ENCODE results near the gene SP4. TPM values are rescaled to one million over a fixed set of nuclear protein-coding genes. Genes with fewer than 3 reads are reported as not detected.

The SP4 gene
- total and polyA plus RNA-seq, 2 experiments from 2014 or later: 11.9 to 41.6 TPM

GRCh38 chr7:21508538-21508937 lies 80.7 kb downstream of the SP4 start:
- H3K4me1 Mint-ChIP-seq: peaks cover 6% of the 10 kb centered on the region
- Histone ChIP-seq H3K27ac (ENCODE audit: low read depth) (no peak overlapping the region), H3K9me2 (ENCODE audit: insufficient read depth) (no peaks in the 10 kb centered on the region), H4K20me1 (replicated peaks; ENCODE audit: insufficient read depth) (0 out of 2 replicates have a peak, but pooled peaks cover 3% of the 10 kb centered on the region), H3K79me2 (replicated peaks; ENCODE audit: insufficient read depth) (0 out of 2 replicates have a peak, but pooled peaks cover 8% of the 10 kb centered on the region), H3K4me3 (no peak overlapping the region), H3K27me3 (ENCODE audit: insufficient read depth) (no peaks in the 10 kb centered on the region), H2AFZ (no peak overlapping the region), H3K4me1 (ENCODE audit: insufficient read depth) (peaks cover 8% of the 10 kb centered on the region; the same call in 1 of the 2 replicates), H3K4me2 (no peak overlapping the region), H3K36me3 (ENCODE audit: insufficient read depth) (peaks cover 8% of the 10 kb centered on the region; the same call in 1 of the 2 replicates), H3F3A (replicated peaks; ENCODE audit: low read depth) (no peaks in the 10 kb centered on the region)
- ATAC-seq (no peak), DNase-seq (ENCODE audit: low spot score) (no peak)
- H3K36me3 Mint-ChIP-seq (ENCODE audit: low read depth): peaks cover 61% of the 10 kb centered on the region
- H3K27me3 Mint-ChIP-seq (ENCODE audit: insufficient read depth, low read depth, poor library complexity): no peaks in the 10 kb centered on the region
- H3K4me3 Mint-ChIP-seq: no peak overlapping the region
- TF ChIP-seq CTCF (conservative IDR thresholded peaks at IDR 0.05; ENCODE audit: low read depth in 2 of 2) (no peak), POLR2AphosphoS5 (IDR thresholded peaks at IDR 0.05; ENCODE audit: low read depth) (no peak), ZNF331 (CRISPR knock-in tag; IDR thresholded peaks at IDR 0.05; ENCODE audit: low read depth) (no peak), REST (IDR thresholded peaks at IDR 0.05; ENCODE audit: unreplicated experiment) (no peak), NANOG (IDR thresholded peaks at IDR 0.05; ENCODE audit: borderline replicate concordance) (no peak), ZNF114 (CRISPR knock-in tag; IDR thresholded peaks at IDR 0.05) (no peak), EZH2phosphoT487 (IDR thresholded peaks at IDR 0.05; ENCODE audit: unreplicated experiment) (no peak), EZH2 (IDR thresholded peaks at IDR 0.05; ENCODE audit: low read depth, unreplicated experiment) (no peak), ETS1 (IDR thresholded peaks at IDR 0.05) (no peak), ZNF462 (CRISPR knock-in tag; IDR thresholded peaks at IDR 0.05) (no peak), STAT1 (IDR thresholded peaks at IDR 0.05; ENCODE audit: unreplicated experiment) (no peak), JUNB (IDR thresholded peaks at IDR 0.05; ENCODE audit: unreplicated experiment) (no peak)
- peaks cover 10% of the 10 kb centered on the region for H3K9me3 Mint-ChIP-seq
- no peak overlapping the region for H3K27ac Mint-ChIP-seq
